GM12872 (cell line): Measurements from ENCODE around the gene KIF1B.

ENCODE experiments used
- CTCF ChIP-seq: IDR thresholded peaks from 3 replicates; pipeline ENCODE4 v1.5.1; 2011; ENCODE audit warnings: low read depth, mild to moderate bottlenecking, low read length, moderate library complexity; ENCODE audit not compliant: insufficient read depth

Gene KIF1B

GRCh38 chr1:10272274-10272673 is 61.9 kb downstream of the KIF1B start:
- no peak for TF ChIP-seq CTCF

GRCh38 chr1:10278880-10279279 is 68.5 kb downstream of the KIF1B start:
- TF ChIP-seq CTCF: no peak

- TF ChIP-seq CTCF: no peak
Observed at GRCh38 chr1:10280439-10281350, 70.3 kb downstream of the KIF1B start.

GRCh38 chr1:10283318-10283984 is 73.1 kb downstream of the KIF1B start:
- TF ChIP-seq CTCF: no peak

- TF ChIP-seq CTCF: no peak
Observed at GRCh38 chr1:10286244-10286643, 75.9 kb downstream of the KIF1B start.

- no peak for TF ChIP-seq CTCF
Observed at GRCh38 chr1:10287023-10287645, 76.8 kb downstream of the KIF1B start.

GRCh38 chr1:10288029-10288615 is 77.8 kb downstream of the KIF1B start:
- no peak for TF ChIP-seq CTCF
